LNCaP clone FGC (cell line): ENCODE measurements around the gene IKZF1.

ENCODE experiments used
- DNase-seq: peaks from one replicate; pipeline ENCODE4 v3.0.0-alpha.2; 2011; ENCODE audit warnings: low read depth
- H3K4me3 ChIP-seq: 2 replicates; pipeline ENCODE4 v1.5.1; 2011; ENCODE audit warnings: mild to moderate bottlenecking, low read depth, low read length, control low read depth
- CTCF ChIP-seq: IDR thresholded peaks from 2 replicates; pipeline ENCODE4 v1.5.1; 2012; ENCODE audit warnings: mild to moderate bottlenecking; ENCODE audit not compliant: control insufficient read depth, insufficient read depth; ENCODE audit errors: extremely low read depth

The IKZF1 gene

DNA sequence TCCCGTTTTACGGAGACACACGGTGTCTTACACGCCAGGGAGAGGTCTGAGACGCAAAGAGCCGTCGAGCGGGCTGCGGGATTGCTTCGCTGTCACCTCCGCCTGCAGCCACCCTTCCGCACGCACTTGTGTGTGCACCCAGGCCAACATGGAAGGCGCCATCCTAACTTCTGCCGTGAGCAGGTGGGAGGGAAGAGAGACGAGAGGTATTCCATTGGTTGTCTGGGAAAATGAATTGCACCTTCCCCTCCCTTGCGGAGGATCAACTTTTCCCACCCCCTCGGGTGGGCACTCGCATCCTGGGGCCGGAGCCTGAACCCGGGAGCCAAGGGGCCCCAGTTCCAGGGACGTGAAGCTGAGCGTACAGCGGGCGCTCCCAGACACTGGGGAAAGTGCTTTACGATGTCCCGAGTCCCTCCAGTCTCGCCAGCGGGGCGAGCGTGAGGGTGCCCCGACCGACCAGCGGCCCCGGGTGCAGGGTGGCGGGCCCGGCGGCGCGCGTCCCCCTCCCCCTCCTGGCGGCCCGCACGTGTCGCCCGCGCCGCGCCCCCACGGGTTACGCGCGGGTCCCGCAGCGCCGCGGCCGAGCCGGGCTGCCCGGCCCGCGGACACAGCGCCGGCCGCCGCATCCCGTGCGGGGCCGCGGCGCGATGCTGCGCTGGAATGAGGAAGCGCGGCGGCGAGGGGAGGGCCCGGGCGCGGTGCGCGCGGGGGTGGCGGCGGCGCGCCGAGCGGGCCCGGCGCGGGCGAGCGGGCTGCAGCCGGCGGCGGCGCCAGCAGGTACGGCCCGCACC lies 984 bp upstream of the IKZF1 start:
- H3K4me3 ChIP-seq, result no peak overlapping the region
- no peak for DNase-seq
- TF ChIP-seq CTCF, result no peak

- no peak for DNase-seq
- no peak overlapping the region for H3K4me3 ChIP-seq
- TF ChIP-seq CTCF, result no peak
Measured at GRCh38 chr7:50304911-50305582, 531 bp downstream of the IKZF1 start.

- H3K4me3 ChIP-seq, result no peak overlapping the region
- DNase-seq, result no peak
- no peak for TF ChIP-seq CTCF
Measured at GRCh38 chr7:50305583-50306493, 1.3 kb downstream of the IKZF1 start.

GRCh38 chr7:50306494-50307367 lies 2.2 kb downstream of the IKZF1 start:
- no peak overlapping the region for H3K4me3 ChIP-seq
- no peak for DNase-seq
- no peak for TF ChIP-seq CTCF

DNA sequence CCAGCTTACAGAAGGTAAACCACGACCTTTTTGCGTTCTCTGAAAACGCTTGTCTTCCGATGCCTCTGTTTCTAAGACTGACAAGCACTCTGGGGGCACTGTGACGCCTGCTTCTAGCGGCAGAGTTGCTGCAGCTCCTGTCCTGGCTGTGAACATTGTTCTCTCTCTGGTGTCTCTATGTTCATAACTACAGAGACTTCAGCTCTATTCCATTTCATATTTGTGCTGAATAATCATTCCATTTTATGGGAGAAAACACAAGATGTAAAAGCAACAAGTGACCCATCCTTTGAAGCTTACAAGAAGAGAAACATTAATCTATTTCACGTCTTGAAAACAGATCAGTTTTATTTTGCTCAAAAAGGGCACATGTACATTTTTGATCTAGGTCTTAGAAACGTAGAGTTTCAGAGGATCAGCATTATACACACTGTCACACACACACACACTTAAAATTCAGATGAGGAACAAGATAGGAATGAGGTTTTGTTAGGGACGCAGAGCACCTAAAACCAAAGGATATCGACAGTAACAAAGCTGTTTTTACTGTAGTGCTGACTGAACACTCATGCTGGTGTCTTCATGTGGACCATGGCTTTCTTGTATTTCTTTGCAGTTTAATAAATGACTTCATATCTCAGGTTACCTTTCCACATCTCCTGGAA lies 3.0 kb downstream of the IKZF1 start:
- DNase-seq, result no peak
- TF ChIP-seq CTCF, result no peak
- H3K4me3 ChIP-seq, result no peak overlapping the region

DNA sequence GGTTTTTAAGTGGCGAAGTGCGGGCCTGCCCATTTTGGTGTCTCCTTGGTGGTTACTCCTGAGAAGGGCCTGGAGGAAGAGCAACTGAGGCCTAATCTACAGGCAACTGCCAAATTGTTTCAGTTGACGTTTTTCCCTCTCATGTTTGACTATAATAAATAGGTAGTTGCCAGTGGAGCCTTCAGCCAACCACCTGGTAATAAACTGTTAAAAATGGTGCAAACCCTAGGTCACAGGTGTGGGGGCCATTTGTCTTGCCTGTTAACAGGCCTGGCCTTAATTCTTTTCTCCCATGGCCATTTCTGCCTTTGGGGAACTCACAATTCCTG lies 3.7 kb downstream of the IKZF1 start:
- no peak overlapping the region for H3K4me3 ChIP-seq
- TF ChIP-seq CTCF, result no peak
- no peak for DNase-seq
